ENCODE results near the gene LIPT1. TPM values are rescaled to one million over a fixed set of nuclear protein-coding genes. Genes with fewer than 3 reads are reported as not detected.
A peak's percentile ranks its signal among the peaks of the same experiment; 100 is the strongest.

LIPT1 gene
- total and polyA plus RNA-seq, 4 experiments from 2014 or later = 20.5 to 25.6 (median 23.9) TPM

- Histone ChIP-seq H3K9me3 (ENCODE audit: control insufficient read depth in 1 of 2, low read length in 2 of 2) (no peaks in the 10 kb centered on the region), H3K27me3 (ENCODE audit: insufficient read depth, low read length) (no peaks in the 10 kb centered on the region), H3K4me3 (ENCODE audit: low read length in 2 of 2) (no peak overlapping the region), H3K4me1 (ENCODE audit: insufficient read depth, low read length) (peaks cover 18% of the 10 kb centered on the region), H3K27ac (ENCODE audit: low read depth, low read length) (no peak overlapping the region), H3K36me3 (ENCODE audit: insufficient read depth, low read length) (no peaks in the 10 kb centered on the region)
- H3K4me1 Mint-ChIP-seq = peaks cover 11 to 31% (median 18%) of the 10 kb centered on the region in 4 donors
- no peak for DNase-seq
- no peaks in the 10 kb centered on the region for H3K27me3 Mint-ChIP-seq
- peaks cover 0 to 17% (median 5%) of the 10 kb centered on the region in 8 donors for H3K9me3 Mint-ChIP-seq
- peak overlapping the region in 3 of 8 donors; percentile 11 to 35 (median 31) for H3K4me3 Mint-ChIP-seq
- CTCF ChIA-PET (ENCODE audit: partially characterized antibody) = no interaction called here
- POLR2A ChIA-PET (ENCODE audit: partially characterized antibody) = interaction anchor here (0.6 to 2.4 kb wide), 2 partner anchors 16 to 174 kb away, joined by 3 to 6 read pairs; partner anchors contain the start of genes LIPT1 and TSGA10
- H3K36me3 Mint-ChIP-seq = peaks cover 10 to 24% of the 10 kb centered on the region in 2 donors
- peak overlapping the region in 1 of 7 donors; percentile 59 for H3K27ac Mint-ChIP-seq
- intact Hi-C loops (cut with micrococcal nuclease) = no loop called here
Measured at GRCh38 chr2:99139003-99139402, 15.8 kb upstream of the LIPT1 start.

GRCh38 chr2:99140056-99140859 lies 14.5 kb upstream of the LIPT1 start:
- ChIA-PET POLR2A (ENCODE audit: partially characterized antibody) (interaction anchor here (0.6 to 2.6 kb wide), 24 partner anchors 11 to 1144 kb away, joined by 3 to 112 read pairs (median 4); partner anchors contain the start of genes COA5, EIF5B, LIPT1 and MITD1), CTCF (ENCODE audit: partially characterized antibody) (interaction anchor here (0.9 to 3.2 kb wide), 5 partner anchors 14 to 197 kb away, joined by 3 to 20 read pairs (median 3); partner anchors contain the start of genes EIF5B, LIPT1 and TSGA10)
- peak overlapping the region; percentile 50 to 97 for H3K4me3 ChIP-seq (ENCODE audit: low read length in 2 of 2)
- Mint-ChIP-seq H3K27me3 (no peaks in the 10 kb centered on the region), H3K36me3 (peaks cover 12 to 14% of the 10 kb centered on the region in 2 donors), H3K4me1 (peaks cover 11 to 31% (median 17%) of the 10 kb centered on the region in 4 donors), H3K9me3 (peaks cover 0 to 10% (median 0%) of the 10 kb centered on the region in 8 donors), H3K27ac (peak overlapping the region; percentile 96 to 99 (median 98)), H3K4me3 (peak overlapping the region; percentile 93 to 99 (median 96))
- H3K27me3 ChIP-seq (ENCODE audit: insufficient read depth, low read length) = no peaks in the 10 kb centered on the region
- no peaks in the 10 kb centered on the region for H3K9me3 ChIP-seq (ENCODE audit: control insufficient read depth in 1 of 2, low read length in 2 of 2)
- peaks cover 18% of the 10 kb centered on the region for H3K4me1 ChIP-seq (ENCODE audit: insufficient read depth, low read length)
- no peaks in the 10 kb centered on the region for H3K36me3 ChIP-seq (ENCODE audit: insufficient read depth, low read length)
- intact Hi-C loops (cut with micrococcal nuclease) = loop anchor here (2.0 kb wide), 1 partner anchor 73 kb away; no protein-coding TSS in a partner anchor
- DNase-seq = peak in 1 of 5 donors; percentile 5
- peak overlapping the region; percentile 86 for H3K27ac ChIP-seq (ENCODE audit: low read depth, low read length)

DNA sequence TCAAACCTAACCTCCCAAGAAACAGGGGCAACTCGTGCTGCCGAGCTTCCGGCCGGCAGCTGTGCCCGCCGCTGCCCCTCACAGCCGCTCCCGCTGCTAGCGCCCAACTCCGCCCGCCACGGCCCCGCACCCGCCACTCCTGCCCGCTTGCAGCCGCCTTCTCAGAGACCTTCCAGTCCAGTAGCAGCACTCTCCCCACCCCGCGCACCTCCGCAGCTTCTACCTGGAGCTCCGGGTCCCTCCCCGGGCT lies 14.0 kb upstream of the LIPT1 start:
- Mint-ChIP-seq H3K27ac (peak overlapping the region; percentile 96 to 99 (median 98)), H3K9me3 (peaks cover 0 to 10% (median 0%) of the 10 kb centered on the region in 8 donors), H3K36me3 (peaks cover 12 to 14% of the 10 kb centered on the region in 2 donors), H3K4me1 (peaks cover 11 to 31% (median 17%) of the 10 kb centered on the region in 4 donors), H3K4me3 (peak overlapping the region; percentile 93 to 99 (median 96)), H3K27me3 (no peaks in the 10 kb centered on the region)
- ChIA-PET CTCF (ENCODE audit: partially characterized antibody) (interaction anchor here (0.9 to 3.2 kb wide), 6 partner anchors 14 to 196 kb away, joined by 3 to 20 read pairs (median 4); partner anchors contain the start of genes EIF5B, LIPT1, MITD1 and MRPL30), POLR2A (ENCODE audit: partially characterized antibody) (interaction anchor here (0.6 to 2.6 kb wide), 24 partner anchors 11 to 1144 kb away, joined by 3 to 112 read pairs (median 4); partner anchors contain the start of genes COA5, EIF5B, LIPT1 and MITD1)
- Histone ChIP-seq H3K27me3 (ENCODE audit: insufficient read depth, low read length) (no peaks in the 10 kb centered on the region), H3K9me3 (ENCODE audit: control insufficient read depth in 1 of 2, low read length in 2 of 2) (no peaks in the 10 kb centered on the region), H3K36me3 (ENCODE audit: insufficient read depth, low read length) (no peaks in the 10 kb centered on the region), H3K4me1 (ENCODE audit: insufficient read depth, low read length) (peaks cover 18% of the 10 kb centered on the region), H3K27ac (ENCODE audit: low read depth, low read length) (peak overlapping the region; percentile 86), H3K4me3 (ENCODE audit: low read length in 2 of 2) (peak overlapping the region; percentile 50 to 97)
- intact Hi-C loops (cut with micrococcal nuclease) = loop anchor here (1.0 to 2.0 kb wide), 5 partner anchors 14 to 350 kb away; partner anchors contain the start of genes LIPT1, MITD1, MRPL30 and REV1
- no peak for DNase-seq

- ChIA-PET CTCF (ENCODE audit: partially characterized antibody) (interaction anchor here (0.8 to 3.2 kb wide), 8 partner anchors 10 to 196 kb away, joined by 3 to 20 read pairs (median 4); partner anchors contain the start of genes EIF5B, LIPT1, MITD1 and MRPL30), POLR2A (ENCODE audit: partially characterized antibody) (interaction anchor here (0.5 to 2.6 kb wide), 22 partner anchors 8 to 1145 kb away, joined by 3 to 112 read pairs (median 4); partner anchors contain the start of genes COA5, EIF5B, LIPT1 and MITD1)
- Histone ChIP-seq H3K4me3 (ENCODE audit: low read length in 2 of 2) (peak within 1 kb of the TSS; percentile 50 to 97), H3K36me3 (ENCODE audit: insufficient read depth, low read length) (no peaks in the 10 kb centered on the region), H3K27ac (ENCODE audit: low read depth, low read length) (peak within 1 kb of the TSS; percentile 86), H3K4me1 (ENCODE audit: insufficient read depth, low read length) (peaks cover 18% of the 10 kb centered on the region), H3K9me3 (ENCODE audit: control insufficient read depth in 1 of 2, low read length in 2 of 2) (no peaks in the 10 kb centered on the region), H3K27me3 (ENCODE audit: insufficient read depth, low read length) (no peaks in the 10 kb centered on the region)
- DNase-seq = peak; percentile 97 to 98 (median 97)
- peaks cover 11 to 12% of the 10 kb centered on the region in 2 donors for H3K36me3 Mint-ChIP-seq
- intact Hi-C loops (cut with micrococcal nuclease) = loop anchor here (1.0 to 2.0 kb wide), 5 partner anchors 13 to 349 kb away; partner anchors contain the start of genes LIPT1, MITD1, MRPL30 and REV1
- peaks cover 0 to 7% (median 0%) of the 10 kb centered on the region in 8 donors for H3K9me3 Mint-ChIP-seq
- peaks cover 11 to 31% (median 17%) of the 10 kb centered on the region in 4 donors for H3K4me1 Mint-ChIP-seq
- peak within 1 kb of the TSS; percentile 93 to 99 (median 96) for H3K4me3 Mint-ChIP-seq
- H3K27ac Mint-ChIP-seq = peak within 1 kb of the TSS; percentile 96 to 99 (median 98)
- no peaks in the 10 kb centered on the region for H3K27me3 Mint-ChIP-seq
Measured at GRCh38 chr2:99141110-99142108, 13.4 kb upstream of the LIPT1 start, which contains the start of gene C2orf15. C2orf15 (plus strand) TSS chr2:99141707; CDS start chr2:99150559, 8,852 bp downstream.

DNA sequence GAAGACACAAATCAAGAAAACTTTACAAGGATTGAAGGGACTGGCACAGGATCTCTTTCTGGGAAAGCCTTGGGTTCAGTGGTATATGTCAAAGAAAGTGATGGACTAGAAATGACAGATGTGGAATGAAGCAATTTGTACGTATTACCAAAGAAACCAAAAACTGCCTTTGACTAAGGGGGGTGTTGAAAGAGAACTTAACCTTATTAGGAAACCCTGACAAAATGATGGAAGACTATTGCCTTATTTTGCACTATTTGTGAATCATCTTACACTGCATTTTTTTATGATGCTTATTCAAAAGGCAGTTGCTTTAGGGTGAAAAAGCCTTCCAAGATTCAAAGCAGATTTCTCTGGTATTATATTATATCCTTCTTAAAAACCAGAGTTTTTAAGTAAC lies 4.1 kb upstream of the LIPT1 start:
- H3K4me1 ChIP-seq (ENCODE audit: insufficient read depth, low read length) = peaks cover 16% of the 10 kb centered on the region
- POLR2A ChIA-PET (ENCODE audit: partially characterized antibody) = interaction anchor here (1.3 kb wide), 1 partner anchor 9 kb away, joined by 7 read pairs; the partner anchor contains the start of gene C2orf15
- peaks cover 0 to 19% (median 12%) of the 10 kb centered on the region in 4 donors for H3K4me1 Mint-ChIP-seq
- no peak for DNase-seq
- no peak overlapping the region for H3K4me3 ChIP-seq (ENCODE audit: low read length in 2 of 2)
- no peaks in the 10 kb centered on the region for H3K27me3 ChIP-seq (ENCODE audit: insufficient read depth, low read length)
- no peak overlapping the region for H3K27ac ChIP-seq (ENCODE audit: low read depth, low read length)
- no peaks in the 10 kb centered on the region for H3K9me3 Mint-ChIP-seq
- no peak overlapping the region for H3K4me3 Mint-ChIP-seq
- H3K36me3 Mint-ChIP-seq = peaks cover 0 to 16% of the 10 kb centered on the region in 2 donors
- no peaks in the 10 kb centered on the region for H3K9me3 ChIP-seq (ENCODE audit: control insufficient read depth in 1 of 2, low read length in 2 of 2)
- no peak overlapping the region for H3K27ac Mint-ChIP-seq
- no peaks in the 10 kb centered on the region for H3K36me3 ChIP-seq (ENCODE audit: insufficient read depth, low read length)
- H3K27me3 Mint-ChIP-seq = no peaks in the 10 kb centered on the region
- intact Hi-C loops (cut with micrococcal nuclease) = loop anchor here (10.0 kb wide), 1 partner anchor 1156 kb away; the partner anchor contains the start of gene TMEM131
- CTCF ChIA-PET (ENCODE audit: partially characterized antibody) = interaction anchor here (2.2 kb wide), 1 partner anchor 9 kb away, joined by 4 read pairs; the partner anchor contains the start of gene C2orf15

Measured in CD4-positive, alpha-beta memory T cell (primary cell).